GM19467 (cell line): ENCODE data around the gene TMEM54.

Source experiments
- ATAC-seq: cut with Tn5 transposase; IDR thresholded peaks from one replicate; pipeline ENCODE4 v1.9.1; 2021; ENCODE audit warnings: mild to moderate bottlenecking, moderate library complexity; ENCODE audit not compliant: unreplicated experiment

Gene TMEM54

DNA sequence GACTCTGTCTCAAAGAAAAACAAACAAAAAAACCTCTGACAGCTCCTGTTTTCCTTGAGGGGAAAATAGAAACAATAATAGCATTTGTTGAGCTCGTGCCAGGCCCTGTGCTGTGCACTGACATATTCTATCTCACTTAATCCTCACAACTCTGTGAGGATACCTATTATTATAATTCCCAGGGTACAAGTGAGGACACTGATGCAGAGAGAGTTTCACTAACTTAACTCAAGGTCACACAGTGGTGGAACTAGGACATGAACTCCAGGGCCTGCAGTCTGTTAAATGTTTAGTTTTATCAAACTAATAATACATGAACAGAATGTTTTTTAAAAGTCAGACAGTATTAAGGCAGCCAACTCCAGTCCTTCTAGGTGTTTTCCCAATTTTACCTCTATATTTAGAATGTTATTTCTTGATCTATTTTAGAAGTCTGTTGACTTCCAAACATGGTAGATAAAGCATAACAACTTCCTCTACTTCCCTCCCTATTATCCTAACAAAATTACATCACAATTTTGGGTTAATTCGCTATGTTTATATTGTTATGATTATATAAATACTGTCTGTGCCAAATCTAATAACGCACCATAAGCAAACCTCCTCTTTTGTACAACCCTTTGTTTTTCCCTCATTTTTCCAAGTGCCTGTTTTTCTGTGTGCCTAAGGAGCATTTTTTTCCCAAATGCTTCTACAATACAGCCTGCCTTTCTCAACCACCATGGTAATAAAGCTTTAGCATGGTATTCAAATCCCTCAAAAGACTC is 35.4 kb downstream of the TMEM54 start:
- no peak for ATAC-seq

DNA sequence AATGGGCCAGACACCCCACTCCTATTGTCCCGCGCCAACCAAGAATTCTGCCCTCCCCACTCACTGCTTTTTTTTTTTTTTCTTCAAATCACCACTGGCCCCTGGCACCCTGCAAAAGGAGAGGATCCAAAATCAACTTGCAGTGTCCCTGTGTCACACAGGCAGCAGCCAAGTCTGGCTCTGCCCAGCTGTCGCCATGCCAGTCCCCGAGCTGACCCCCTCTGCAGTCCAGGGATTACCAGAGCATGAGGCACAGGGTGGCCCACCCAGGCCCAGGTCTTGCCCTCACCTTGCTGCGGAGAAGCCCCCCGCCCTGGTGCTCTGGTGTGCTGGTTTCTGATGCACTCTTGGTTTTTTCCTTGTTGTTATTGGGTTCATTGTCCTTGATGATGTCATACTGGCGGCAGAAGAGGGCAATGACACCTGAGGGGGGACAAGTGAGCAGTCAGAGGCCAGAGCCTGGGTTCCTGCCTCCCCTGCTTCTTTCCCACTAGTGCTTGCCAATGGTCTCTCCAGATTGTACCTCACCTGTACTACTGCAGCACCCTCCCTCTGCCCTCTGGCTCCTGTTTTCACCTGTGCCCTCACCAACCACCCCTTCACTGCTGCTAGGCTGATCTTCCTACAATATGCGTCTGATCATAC is 36.7 kb downstream of the TMEM54 start:
- ATAC-seq = no peak

DNA sequence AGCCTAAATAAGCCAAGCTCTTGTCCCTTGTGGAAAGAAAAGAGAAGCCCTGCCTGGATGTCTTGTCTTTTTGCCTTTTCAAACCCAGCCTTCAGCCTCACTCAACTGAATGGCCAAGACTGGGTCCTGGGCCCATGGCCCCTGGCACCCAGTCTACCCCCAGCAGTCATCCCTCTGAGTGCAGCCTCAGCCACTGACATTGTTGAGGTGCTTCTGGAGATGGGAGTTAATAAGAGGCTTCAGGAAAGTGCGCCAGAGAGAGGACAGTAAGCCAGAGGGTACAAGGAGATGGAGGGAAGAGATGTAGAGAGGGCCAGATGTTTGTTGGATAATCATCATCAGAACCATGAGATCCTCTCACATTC is 37.3 kb downstream of the TMEM54 start:
- no peak for ATAC-seq

DNA sequence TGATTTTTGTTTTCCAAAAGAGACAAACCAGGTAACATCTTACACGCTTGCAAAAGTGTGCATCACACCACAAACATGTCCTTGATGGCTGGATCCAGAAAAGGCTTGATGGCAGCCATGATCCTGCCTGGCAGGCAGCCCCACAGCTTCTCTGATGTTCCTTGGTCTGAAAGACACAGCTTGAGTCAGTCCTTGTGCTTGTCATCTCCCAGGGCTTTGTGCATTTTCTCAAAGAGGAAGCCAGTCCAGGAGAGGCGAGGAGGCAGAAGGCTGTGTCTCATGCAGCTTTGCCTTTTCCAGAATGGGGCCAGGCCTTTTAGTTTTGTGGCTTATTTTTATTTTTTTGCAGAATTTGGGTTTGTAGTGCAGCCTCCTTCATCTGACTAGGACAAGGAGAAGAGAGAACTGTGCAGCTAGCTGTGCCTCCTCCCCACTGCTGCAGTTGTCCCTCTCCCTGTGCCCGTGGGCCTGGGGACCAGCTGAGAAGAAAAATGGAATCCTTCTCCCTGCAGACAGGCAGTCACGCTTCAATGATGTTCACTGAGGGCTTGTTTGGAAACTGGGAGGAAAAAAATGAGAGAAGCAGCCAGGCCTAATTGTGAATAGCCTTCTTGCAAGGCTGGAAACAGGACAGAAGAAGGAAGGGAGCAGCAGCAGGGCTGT is 37.8 kb downstream of the TMEM54 start:
- ATAC-seq = no peak

DNA sequence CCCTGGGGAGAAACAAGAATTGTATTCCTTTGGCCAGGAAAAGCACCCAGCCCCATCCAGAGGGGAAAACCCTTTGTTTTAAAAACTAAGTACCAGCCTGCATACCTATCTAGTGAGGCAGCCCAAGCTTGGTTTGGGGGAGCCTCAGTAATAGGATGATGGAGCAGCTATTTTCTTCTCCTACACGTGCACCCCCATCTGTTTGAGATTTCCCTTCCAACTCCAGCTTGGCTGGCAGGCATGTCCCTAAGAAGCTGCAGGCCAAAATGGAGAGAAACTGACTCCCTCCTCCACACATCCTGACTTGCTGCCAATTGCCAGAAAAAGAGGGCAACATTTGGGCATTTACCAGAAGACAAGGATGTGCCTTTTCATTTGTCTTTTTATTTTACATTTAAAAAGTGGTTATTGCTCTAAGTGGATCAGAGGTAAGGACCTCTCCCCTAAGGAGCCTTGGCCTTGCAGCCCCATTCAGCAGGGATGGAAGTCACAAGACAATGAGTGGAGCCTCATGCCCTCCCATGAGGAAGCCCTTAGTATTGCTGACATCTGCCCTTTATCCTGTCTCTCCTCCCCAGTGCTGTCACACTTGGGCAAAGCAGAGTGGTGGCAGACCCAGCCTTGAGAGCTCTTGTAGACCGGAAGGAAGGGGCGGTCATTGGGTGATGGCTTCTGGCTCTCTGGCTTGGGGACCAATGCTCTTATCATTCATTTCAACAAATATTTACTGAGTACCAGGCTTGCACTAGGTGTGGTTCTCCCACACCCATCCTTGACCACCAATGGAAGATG is 39.1 kb downstream of the TMEM54 start:
- no peak for ATAC-seq

DNA sequence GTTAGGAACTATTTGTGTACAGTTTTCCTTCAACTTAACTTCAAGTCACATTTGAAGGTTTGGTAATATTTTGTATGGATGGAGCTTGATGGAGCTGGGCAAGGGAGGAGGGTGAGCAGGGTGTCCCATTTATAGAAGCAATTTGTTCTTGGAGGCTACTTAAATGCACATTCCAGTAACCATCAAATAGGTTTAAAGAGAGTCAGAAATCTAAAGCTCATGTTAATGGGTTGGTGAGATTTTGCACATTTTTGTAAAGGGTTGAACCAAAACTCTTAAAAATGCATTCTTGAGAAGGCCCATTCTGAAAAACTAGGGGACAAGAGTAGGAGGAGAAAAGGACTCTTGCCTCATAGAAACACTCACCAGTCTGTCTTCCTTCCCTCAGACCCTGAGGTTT is 40.6 kb downstream of the TMEM54 start:
- no peak for ATAC-seq

DNA sequence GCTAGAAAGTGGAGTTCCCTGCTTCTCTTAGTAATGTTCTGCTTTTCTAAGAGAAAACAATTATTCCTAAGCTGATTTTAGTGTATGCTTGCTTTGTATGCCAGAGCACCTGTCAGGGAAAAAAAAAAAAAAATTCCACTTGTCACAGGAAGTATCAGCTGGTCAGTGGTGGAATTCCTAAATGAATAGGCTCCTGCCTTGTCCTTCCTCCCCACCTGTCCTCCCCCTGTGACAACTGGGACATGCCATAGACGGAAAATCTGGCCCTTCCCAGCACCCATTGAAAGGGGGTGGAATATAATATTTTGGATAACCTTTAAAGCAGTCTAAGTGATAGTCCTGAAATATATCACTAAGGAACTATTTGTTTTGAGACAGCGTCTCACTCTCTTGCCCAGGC is 41.3 kb downstream of the TMEM54 start:
- ATAC-seq = no peak

DNA sequence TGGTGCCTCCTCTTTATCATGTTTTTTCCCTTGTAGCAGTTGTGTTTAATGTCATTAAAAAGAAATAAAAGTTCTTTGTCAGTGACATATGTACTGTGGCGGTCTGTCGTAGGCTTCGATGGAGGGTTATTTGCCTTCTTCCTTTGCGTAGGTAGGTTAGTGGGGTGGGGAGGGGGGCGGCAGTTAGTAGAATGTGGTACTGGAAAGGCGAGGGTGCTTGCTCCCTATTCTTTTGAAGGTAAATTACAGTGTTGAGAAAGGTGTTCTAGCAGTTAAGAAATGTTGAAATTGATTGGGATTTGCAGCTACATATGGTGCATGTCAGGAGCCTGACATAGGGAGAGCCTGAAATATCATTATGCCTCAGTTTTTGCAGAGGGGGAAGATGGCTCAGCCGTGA is 42.4 kb downstream of the TMEM54 start:
- no peak for ATAC-seq

DNA sequence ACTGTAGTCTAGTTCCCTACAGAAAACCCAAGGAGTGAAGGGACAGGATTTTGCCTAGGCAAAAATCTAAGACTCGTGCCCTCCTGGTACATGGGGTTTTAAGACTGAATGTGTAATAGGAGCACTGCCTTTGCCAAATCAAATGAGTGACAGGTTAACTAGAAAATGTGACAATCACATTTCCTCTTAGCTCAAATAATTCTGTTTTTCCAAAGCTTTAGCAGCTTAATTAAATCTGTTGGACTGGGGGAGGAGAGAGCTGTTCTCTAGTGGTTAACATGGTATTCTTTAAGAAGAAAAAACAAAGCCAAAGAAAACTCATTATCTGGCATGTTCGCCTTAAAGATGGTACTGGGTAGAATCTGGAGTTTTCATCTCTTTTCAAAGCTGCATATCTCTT is 43.1 kb downstream of the TMEM54 start:
- ATAC-seq = no peak

DNA sequence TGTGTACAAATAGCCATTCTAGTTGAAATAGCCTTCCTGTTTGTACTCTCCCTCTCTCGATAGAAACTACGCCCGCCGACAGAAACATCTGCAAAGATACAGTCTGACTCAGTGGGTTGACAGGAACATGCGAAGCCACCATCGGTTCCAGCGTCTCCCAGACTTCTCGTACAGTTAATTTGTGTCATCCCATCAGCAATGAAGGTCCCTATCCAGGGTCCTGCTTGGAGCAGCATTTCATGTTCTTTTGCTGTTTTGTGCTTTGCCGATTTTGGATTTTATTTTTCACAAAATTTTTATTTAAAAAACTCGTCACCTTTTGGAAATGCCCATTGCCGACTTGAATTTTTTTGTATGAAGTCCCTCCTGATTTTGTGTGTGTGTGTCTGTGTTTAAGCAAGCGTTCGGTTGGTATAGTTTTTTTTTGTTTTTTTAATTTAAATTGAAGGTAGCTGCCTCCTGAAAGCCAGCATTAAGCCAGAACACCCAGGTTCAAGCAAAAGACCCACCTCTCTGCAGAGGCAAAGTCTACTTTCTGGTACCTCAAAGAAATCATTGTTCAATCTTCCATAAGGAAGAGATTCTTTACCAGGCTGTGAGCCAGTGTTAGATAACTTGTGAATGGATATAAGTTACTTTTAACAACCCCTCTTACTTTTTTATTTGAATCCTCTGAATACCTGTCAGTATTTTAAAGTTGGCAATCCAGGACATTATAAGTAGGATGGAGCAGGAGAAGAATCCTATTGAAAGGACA is 45.1 kb downstream of the TMEM54 start:
- no peak for ATAC-seq

DNA sequence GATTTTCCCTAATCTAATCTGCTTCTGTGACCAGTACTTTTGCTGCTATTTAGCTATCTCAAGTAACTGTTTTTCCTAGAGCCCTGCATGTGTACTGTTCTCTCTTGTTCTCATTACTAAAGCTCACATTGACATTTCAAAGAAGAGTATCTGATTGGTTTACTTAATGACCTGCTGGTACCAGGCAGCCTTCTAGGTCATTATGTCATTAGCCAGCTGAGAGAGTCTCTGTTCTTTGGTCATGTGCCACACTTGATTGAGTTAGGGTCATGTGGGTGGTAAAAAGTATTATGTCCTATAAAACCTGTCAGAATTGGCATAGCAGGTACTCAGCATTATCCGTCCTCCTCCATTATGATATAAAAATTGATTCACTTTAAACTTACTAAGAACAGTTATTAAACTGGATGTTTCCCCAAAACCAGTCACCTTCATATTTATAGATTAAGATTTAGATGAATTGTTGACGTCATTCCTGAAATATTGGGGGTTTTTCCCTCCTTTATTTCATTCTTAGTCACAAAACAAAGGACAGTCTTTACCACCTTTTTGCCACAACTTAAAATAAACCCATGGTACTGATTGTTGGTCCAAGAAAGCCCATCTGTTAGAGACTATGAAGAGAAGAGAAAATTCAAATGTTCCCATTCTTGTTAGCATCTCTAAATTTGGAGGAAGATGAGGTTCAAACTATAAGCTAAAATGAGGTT is 52.7 kb downstream of the TMEM54 start:
- ATAC-seq = no peak
